ENCODE data around the gene MYO7A. TPM values are rescaled to one million over a fixed set of nuclear protein-coding genes. Genes with fewer than 3 reads are reported as not detected.

Gene MYO7A
- 1 to 10 TPM; 2.7 to 6.1 (median 3.1) TPM for polyA plus RNA-seq (ENCODE audit: insufficient read length in 3 of 3)
- long read RNA-seq, donor 1 = 0 reads
- long read RNA-seq, donor 2 = 0 reads
- long read RNA-seq, donor 3 = 0 reads
- long read RNA-seq, donor 4 = 0 reads
- long read RNA-seq, donor 5 = 0 reads
- long read RNA-seq, donor 6 = 0 reads
- long read RNA-seq, donor 7 = 0 reads
- long read RNA-seq, donor 8 = 0 reads
- long read RNA-seq, donor 9 = 0 reads
- long read RNA-seq, donor 10 = 0 reads
- long read RNA-seq, donor 11 = 0 reads
- long read RNA-seq, donor 12 = 0 reads
- long read RNA-seq, donor 13 = 0 reads
- long read RNA-seq, donor 14 = 0 reads
- long read RNA-seq, donor 15 = 0 reads
- long read RNA-seq, donor 16 = 0 reads

GRCh38 chr11:77127920-77128691 lies at the start of gene MYO7A:
MYO7A (plus strand) TSS chr11:77128246; CDS start chr11:77130635, 2,389 bp downstream.
- peak; percentile 43 to 88 (median 78) for DNase-seq (ENCODE audit: extremely low read depth in 1 of 11, low read depth in 9 of 11, low spot score in 4 of 11)

GRCh38 chr11:77079666-77080065 lies 48.4 kb upstream of the MYO7A start:
- DNase-seq (ENCODE audit: extremely low read depth in 1 of 11, low read depth in 9 of 11, low spot score in 4 of 11) = no peak

GRCh38 chr11:77080643-77081210 lies 47.3 kb upstream of the MYO7A start:
- no peak for DNase-seq (ENCODE audit: extremely low read depth in 1 of 11, low read depth in 9 of 11, low spot score in 4 of 11)

GRCh38 chr11:77081381-77081851 lies 46.6 kb upstream of the MYO7A start:
- no peak for DNase-seq (ENCODE audit: extremely low read depth in 1 of 11, low read depth in 9 of 11, low spot score in 4 of 11)

GRCh38 chr11:77081976-77082836 lies 45.8 kb upstream of the MYO7A start:
- no peak for DNase-seq (ENCODE audit: extremely low read depth in 1 of 11, low read depth in 9 of 11, low spot score in 4 of 11)

- no peak for DNase-seq (ENCODE audit: extremely low read depth in 1 of 11, low read depth in 9 of 11, low spot score in 4 of 11)
These were observed 45.0 kb upstream of the MYO7A start for GRCh38 chr11:77082838-77083565.

- DNase-seq (ENCODE audit: extremely low read depth in 1 of 11, low read depth in 9 of 11, low spot score in 4 of 11) = no peak
These were observed 44.3 kb upstream of the MYO7A start for GRCh38 chr11:77083566-77084245.

GRCh38 chr11:77084581-77085191 lies 43.4 kb upstream of the MYO7A start:
- DNase-seq (ENCODE audit: extremely low read depth in 1 of 11, low read depth in 9 of 11, low spot score in 4 of 11) = no peak

- DNase-seq (ENCODE audit: extremely low read depth in 1 of 11, low read depth in 9 of 11, low spot score in 4 of 11) = no peak
These were observed 42.4 kb upstream of the MYO7A start for GRCh38 chr11:77085652-77086051.

- DNase-seq (ENCODE audit: extremely low read depth in 1 of 11, low read depth in 9 of 11, low spot score in 4 of 11) = no peak
These were observed 41.2 kb upstream of the MYO7A start for GRCh38 chr11:77086521-77087472.

GRCh38 chr11:77087723-77088225 lies 40.3 kb upstream of the MYO7A start:
- no peak for DNase-seq (ENCODE audit: extremely low read depth in 1 of 11, low read depth in 9 of 11, low spot score in 4 of 11)

GRCh38 chr11:77088236-77089003 lies 39.6 kb upstream of the MYO7A start:
- peak in 5 of 11 donors; percentile 26 to 66 (median 54) for DNase-seq (ENCODE audit: extremely low read depth in 1 of 11, low read depth in 9 of 11, low spot score in 4 of 11)

GRCh38 chr11:77089004-77089545 lies 39.0 kb upstream of the MYO7A start:
- DNase-seq (ENCODE audit: extremely low read depth in 1 of 11, low read depth in 9 of 11, low spot score in 4 of 11) = no peak

- DNase-seq (ENCODE audit: extremely low read depth in 1 of 11, low read depth in 9 of 11, low spot score in 4 of 11) = no peak
These were observed 38.0 kb upstream of the MYO7A start for GRCh38 chr11:77090046-77090372.

GRCh38 chr11:77090373-77091111 lies 37.5 kb upstream of the MYO7A start:
- DNase-seq (ENCODE audit: extremely low read depth in 1 of 11, low read depth in 9 of 11, low spot score in 4 of 11) = no peak
